GM10266 (cell line): ENCODE results near the gene SYNE2.

Experiments used
- DNase-seq: peaks from one replicate; pipeline ENCODE4 v3.0.0; 2012; ENCODE audit errors: extremely low spot score
- CTCF ChIP-seq: IDR thresholded peaks from 2 replicates; pipeline ENCODE4 v1.5.1; 2012; ENCODE audit warnings: mild to moderate bottlenecking, low read depth; ENCODE audit not compliant: control insufficient read depth, insufficient read depth; ENCODE audit errors: missing control alignments

SYNE2 gene

GRCh38 chr14:63922696-63923421, 70.1 kb downstream of the SYNE2 start:
- no peak for TF ChIP-seq CTCF
- DNase-seq = peak; percentile 34

GRCh38 chr14:63923422-63923752, 70.6 kb downstream of the SYNE2 start:
- DNase-seq = no peak
- no peak for TF ChIP-seq CTCF

- TF ChIP-seq CTCF = no peak
Measured at GRCh38 chr14:63924375-63924774, 71.6 kb downstream of the SYNE2 start.

GRCh38 chr14:63926641-63927040, 73.8 kb downstream of the SYNE2 start:
- no peak for TF ChIP-seq CTCF
- DNase-seq = no peak

More at GRCh38 chr14:63924375-63924774, 71.6 kb downstream of the SYNE2 start:
- no peak for DNase-seq

- no peak for DNase-seq
- no peak for TF ChIP-seq CTCF
Measured at GRCh38 chr14:63928744-63929174, 76.0 kb downstream of the SYNE2 start.

GRCh38 chr14:63933110-63933509, 80.3 kb downstream of the SYNE2 start:
- DNase-seq = no peak
- TF ChIP-seq CTCF = no peak

GRCh38 chr14:63933711-63934110, 80.9 kb downstream of the SYNE2 start:
- TF ChIP-seq CTCF = no peak

More at GRCh38 chr14:63933711-63934110, 80.9 kb downstream of the SYNE2 start:
- DNase-seq = no peak
